Forelimb muscle (tissue), 1 donor: ENCODE data around the gene CNMD. TPM values are rescaled to one million over a fixed set of nuclear protein-coding genes. Genes with fewer than 3 reads are reported as not detected.
"Not testable (repeated sequence)": the region's sequence is repeated elsewhere in the genome, so short reads cannot be mapped to it uniquely, and the experiment has no call there.

ENCODE experiments used
- DNase-seq: peaks from one replicate; pipeline ENCODE4 v3.0.0-alpha.2; 2013; ENCODE audit warnings: low read depth
- polyA plus RNA-seq: library from polyadenylated mRNA; unstranded; fragments of 120-200 nt; gene quantifications from one replicate; pipeline ENCODE4 v1.2.1, GENCODE V29; 2013; ENCODE audit not compliant: insufficient read length

CNMD gene
- polyA plus RNA-seq, 1 donor = 0.57 TPM

DNA sequence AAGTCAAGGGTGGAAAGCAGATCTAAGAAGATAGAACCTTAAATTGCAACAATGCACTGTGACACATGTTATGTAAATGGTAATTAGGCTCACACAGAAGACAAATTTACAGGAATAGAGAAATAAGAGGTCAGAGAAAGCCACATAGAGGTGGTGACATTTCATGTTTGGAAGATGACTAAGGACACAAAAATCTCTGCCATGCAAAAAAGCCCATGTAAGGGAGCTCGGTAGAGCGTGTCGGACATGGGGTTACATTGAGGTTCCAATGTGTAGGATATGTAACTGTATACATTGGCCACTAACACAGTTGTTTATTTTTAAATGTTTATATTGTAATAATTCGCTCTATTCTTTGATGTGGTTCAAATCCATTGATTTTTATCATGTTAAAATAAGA is 53.2 kb downstream of the CNMD start:
- DNase-seq = no peak

DNA sequence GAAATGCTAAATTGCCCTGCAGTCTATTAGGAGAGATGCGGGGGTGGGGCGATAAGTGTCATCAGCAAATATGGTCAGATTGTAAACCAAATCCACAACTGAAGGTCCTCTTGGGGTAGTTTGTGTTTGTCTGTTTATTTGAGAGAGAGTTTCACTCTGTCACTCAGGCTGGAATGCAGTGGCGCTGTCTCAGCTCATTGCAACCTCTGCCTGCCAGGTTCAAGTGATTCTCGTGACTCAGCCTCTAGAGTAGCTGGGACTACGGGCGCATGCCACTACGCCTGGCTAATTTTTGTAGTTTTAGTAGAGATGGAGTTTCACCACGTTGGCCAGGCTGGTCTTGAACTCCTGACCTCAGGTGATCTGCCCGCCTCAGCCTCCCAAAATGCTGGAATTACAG is 53.8 kb downstream of the CNMD start:
- not testable (repeated sequence) for DNase-seq

- no peak for DNase-seq
Measured at GRCh38 chr13:52677823-52678222, 61.8 kb downstream of the CNMD start.

DNA sequence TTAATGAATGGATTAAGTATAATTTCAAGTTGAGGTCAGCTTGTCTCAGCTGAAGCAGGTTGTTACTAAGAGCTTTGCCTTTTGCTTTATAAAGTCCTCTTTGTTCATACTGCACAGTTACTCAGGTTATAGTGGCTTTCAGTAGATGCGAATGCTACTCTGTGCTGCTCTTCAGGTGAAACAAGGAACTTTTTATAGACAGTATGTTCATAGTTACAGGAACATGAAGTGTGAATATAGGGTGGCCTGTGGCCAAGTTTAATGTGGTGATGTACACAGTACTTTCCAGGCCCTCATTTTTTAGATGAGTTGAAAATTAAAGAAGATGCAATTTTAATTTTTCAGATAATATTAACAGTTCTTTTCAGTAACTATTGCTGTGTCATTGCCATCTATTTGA is 66.2 kb downstream of the CNMD start:
- no peak for DNase-seq

GRCh38 chr13:52670726-52671125 is 68.9 kb downstream of the CNMD start:
- no peak for DNase-seq

DNA sequence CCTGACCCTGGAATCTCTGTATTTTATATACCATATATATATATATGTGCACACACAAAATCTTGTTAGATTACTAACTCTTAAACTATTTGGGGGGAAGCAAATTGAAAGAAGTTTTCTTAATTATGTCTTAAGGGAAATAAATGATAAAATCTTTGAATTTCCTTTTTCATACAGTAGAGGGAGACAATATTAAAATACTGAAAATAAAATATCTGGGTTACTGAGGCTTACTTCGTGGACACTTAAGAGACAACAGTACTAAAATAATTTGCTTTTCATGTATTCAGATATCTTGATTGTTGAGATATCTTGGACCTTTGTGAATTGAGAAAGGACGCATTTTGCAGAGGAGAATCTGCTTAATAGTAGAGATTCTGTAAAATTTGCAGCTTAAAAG is 69.9 kb downstream of the CNMD start:
- no peak for DNase-seq

GRCh38 chr13:52665325-52665724 is 74.3 kb downstream of the CNMD start:
- DNase-seq = no peak

- no peak for DNase-seq
Measured at GRCh38 chr13:52664272-52664671, 75.3 kb downstream of the CNMD start.

GRCh38 chr13:52659340-52659739 is 80.3 kb downstream of the CNMD start:
- no peak for DNase-seq

Other genes starting within 250 kb of the CNMD start
- 10.1 TPM for gene HNRNPA1L2, start 97.4 kb downstream of the CNMD start, polyA plus RNA-seq
- gene SUGT1, start 87.0 kb downstream of the CNMD start, polyA plus RNA-seq = 36.3 TPM
- gene PCDH8, start 108.8 kb upstream of the CNMD start, polyA plus RNA-seq = 0.56 TPM